ENCODE measurements around the gene KNCN. TPM values are rescaled to one million over a fixed set of nuclear protein-coding genes. Genes with fewer than 3 reads are reported as not detected.

KNCN gene
- polyA plus RNA-seq, 4 donors: not detected

GRCh38 chr1:46510998-46511365, 40.5 kb downstream of the KNCN start:
- DNase-seq (ENCODE audit: low read depth in 4 of 4, low spot score in 2 of 4): no peak

- no peak for DNase-seq (ENCODE audit: low read depth in 4 of 4, low spot score in 2 of 4)
Observed at GRCh38 chr1:46510341-46510997, 41.0 kb downstream of the KNCN start.

- no peak for DNase-seq (ENCODE audit: low read depth in 4 of 4, low spot score in 2 of 4)
Observed at GRCh38 chr1:46508757-46509156, 42.7 kb downstream of the KNCN start.

- DNase-seq (ENCODE audit: low read depth in 4 of 4, low spot score in 2 of 4): no peak
Observed at GRCh38 chr1:46506470-46507219, 44.8 kb downstream of the KNCN start.

- no peak for DNase-seq (ENCODE audit: low read depth in 4 of 4, low spot score in 2 of 4)
Observed at GRCh38 chr1:46503421-46503820, 48.0 kb downstream of the KNCN start.

GRCh38 chr1:46501528-46501927, 49.9 kb downstream of the KNCN start:
- no peak for DNase-seq (ENCODE audit: low read depth in 4 of 4, low spot score in 2 of 4)

- DNase-seq (ENCODE audit: low read depth in 4 of 4, low spot score in 2 of 4): no peak
Observed at GRCh38 chr1:46497665-46498064, 53.8 kb downstream of the KNCN start.

GRCh38 chr1:46497020-46497419, 54.4 kb downstream of the KNCN start:
- no peak for DNase-seq (ENCODE audit: low read depth in 4 of 4, low spot score in 2 of 4)

- no peak for DNase-seq (ENCODE audit: low read depth in 4 of 4, low spot score in 2 of 4)
Observed at GRCh38 chr1:46496505-46496904, 54.9 kb downstream of the KNCN start.

- no peak for DNase-seq (ENCODE audit: low read depth in 4 of 4, low spot score in 2 of 4)
Observed at GRCh38 chr1:46495778-46496177, 55.7 kb downstream of the KNCN start.

Other genes starting within 250 kb of the KNCN start
- gene LRRC41, start 248.0 kb downstream of the KNCN start, polyA plus RNA-seq (ENCODE audit: insufficient read length in 4 of 4): 10 to 100 TPM; 75.6 to 99.0 (median 91.7) TPM
- 100 to 1,000 TPM; 354 to 478 (median 418) TPM for gene UQCRH, start 247.9 kb downstream of the KNCN start, polyA plus RNA-seq (ENCODE audit: insufficient read length in 4 of 4)
- gene NSUN4, start 210.8 kb downstream of the KNCN start, polyA plus RNA-seq (ENCODE audit: insufficient read length in 4 of 4): 10 to 100 TPM; 23.8 to 30.7 (median 27.4) TPM
- gene FAAH, start 157.3 kb downstream of the KNCN start, polyA plus RNA-seq (ENCODE audit: insufficient read length in 4 of 4): 10 to 100 TPM; 16.9 to 31.8 (median 26.7) TPM
- under 1 TPM in 1 of 4 donors, not detected in 3; 0.09 TPM for gene DMBX1, start 61.8 kb downstream of the KNCN start, polyA plus RNA-seq (ENCODE audit: insufficient read length in 4 of 4)
- gene MKNK1, start 52.6 kb upstream of the KNCN start, polyA plus RNA-seq (ENCODE audit: insufficient read length in 4 of 4): 10 to 100 TPM; 16.9 to 43.3 (median 29.4) TPM
- gene MOB3C, start 65.2 kb upstream of the KNCN start, polyA plus RNA-seq (ENCODE audit: insufficient read length in 4 of 4): 10 to 100 TPM; 10.5 to 13.9 (median 12.5) TPM
- 100 to 1,000 TPM in 2 of 4 donors, 10 to 100 TPM in 2; 81.7 to 119 (median 96.8) TPM for gene ATPAF1, start 116.7 kb upstream of the KNCN start, polyA plus RNA-seq (ENCODE audit: insufficient read length in 4 of 4)
- under 1 TPM; 0.22 to 0.54 (median 0.36) TPM for gene TEX38, start 120.2 kb upstream of the KNCN start, polyA plus RNA-seq (ENCODE audit: insufficient read length in 4 of 4)
- 100 to 1,000 TPM in 1 of 4 donors, 10 to 100 TPM in 3; 90.6 to 109 (median 93.7) TPM for gene EFCAB14, start 167.5 kb upstream of the KNCN start, polyA plus RNA-seq (ENCODE audit: insufficient read length in 4 of 4)
- 1 to 10 TPM; 1.4 to 2.9 (median 2.1) TPM for gene CYP4B1, start 247.4 kb upstream of the KNCN start, polyA plus RNA-seq (ENCODE audit: insufficient read length in 4 of 4)